HG02852 (cell line): ENCODE measurements around the gene COPB2.

Experiments used
- ATAC-seq: cut with Tn5 transposase; IDR thresholded peaks from one replicate; pipeline ENCODE4 v1.9.1; 2021; ENCODE audit warnings: mild to moderate bottlenecking, moderate library complexity; ENCODE audit not compliant: unreplicated experiment

Gene COPB2

GRCh38 chr3:139309880-139310279 lies 79.6 kb downstream of the COPB2 start:
- no peak for ATAC-seq

- no peak for ATAC-seq
Observed at GRCh38 chr3:139309061-139309591, 80.3 kb downstream of the COPB2 start.

- no peak for ATAC-seq
Observed at GRCh38 chr3:139308560-139308959, 80.9 kb downstream of the COPB2 start.

GRCh38 chr3:139307601-139308555 lies 81.6 kb downstream of the COPB2 start:
- no peak for ATAC-seq
